GM18870 (cell line): ENCODE results near the gene CBLC.

ENCODE experiments used
- ATAC-seq: cut with Tn5 transposase; IDR thresholded peaks from one replicate; pipeline ENCODE4 v1.9.1; 2021; ENCODE audit warnings: moderate library complexity; ENCODE audit not compliant: unreplicated experiment

Gene CBLC

DNA sequence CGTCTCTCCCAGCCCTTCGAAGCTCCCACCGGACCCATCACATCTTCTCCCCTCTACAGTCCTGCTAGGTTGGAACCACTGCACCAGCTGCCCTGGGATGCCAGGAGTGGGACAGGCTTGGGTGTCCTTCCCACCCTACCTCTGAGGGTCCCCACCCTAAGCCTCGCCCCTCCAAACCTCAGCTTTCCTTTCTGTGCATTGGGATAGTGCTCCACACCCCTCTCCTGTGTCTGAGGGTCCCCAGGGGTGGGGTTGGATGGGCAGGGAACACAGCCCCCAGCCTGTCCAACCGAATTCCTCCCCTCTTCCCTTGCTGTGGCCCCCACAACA, 31.1 kb upstream of the CBLC start:
- ATAC-seq, result no peak

DNA sequence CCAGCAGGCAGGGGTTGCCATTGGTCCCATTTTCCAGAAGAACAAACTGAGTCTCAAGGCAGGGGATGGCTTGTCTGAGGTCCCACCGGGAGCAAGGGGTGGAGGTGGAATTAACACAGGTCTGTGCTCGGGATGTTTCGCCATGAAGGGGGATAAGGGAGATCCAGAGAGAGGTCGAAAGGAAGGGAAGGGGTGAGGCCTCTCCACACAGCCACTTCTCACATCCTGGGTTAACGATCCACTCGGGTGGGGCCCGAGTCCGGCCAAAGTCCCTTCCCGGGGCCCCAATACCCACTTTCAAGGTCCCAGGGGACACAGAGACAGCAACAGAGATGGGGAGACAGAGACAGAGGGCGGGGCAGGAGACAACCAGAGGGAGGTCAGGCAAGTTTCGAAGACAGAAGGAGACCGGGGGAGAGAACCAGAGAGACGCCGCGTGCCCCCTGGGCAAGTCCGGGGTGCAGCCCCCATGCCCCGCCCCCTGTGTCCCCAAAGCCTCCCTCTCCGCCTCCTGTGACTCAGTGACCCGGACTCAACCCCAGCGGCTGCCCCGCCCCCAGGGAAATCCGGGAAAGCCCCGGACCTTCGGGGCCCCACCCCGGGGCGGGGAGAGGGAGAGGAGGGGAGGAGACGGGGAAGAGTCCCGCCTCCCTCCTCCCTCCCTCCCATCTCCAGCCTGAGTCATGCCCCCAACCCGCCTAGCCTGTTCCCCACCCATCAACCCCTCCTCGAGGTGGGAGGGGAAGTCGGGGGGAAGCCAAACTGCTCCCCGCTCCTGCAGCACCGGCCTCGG, 30.5 kb upstream of the CBLC start:
- no peak for ATAC-seq

DNA sequence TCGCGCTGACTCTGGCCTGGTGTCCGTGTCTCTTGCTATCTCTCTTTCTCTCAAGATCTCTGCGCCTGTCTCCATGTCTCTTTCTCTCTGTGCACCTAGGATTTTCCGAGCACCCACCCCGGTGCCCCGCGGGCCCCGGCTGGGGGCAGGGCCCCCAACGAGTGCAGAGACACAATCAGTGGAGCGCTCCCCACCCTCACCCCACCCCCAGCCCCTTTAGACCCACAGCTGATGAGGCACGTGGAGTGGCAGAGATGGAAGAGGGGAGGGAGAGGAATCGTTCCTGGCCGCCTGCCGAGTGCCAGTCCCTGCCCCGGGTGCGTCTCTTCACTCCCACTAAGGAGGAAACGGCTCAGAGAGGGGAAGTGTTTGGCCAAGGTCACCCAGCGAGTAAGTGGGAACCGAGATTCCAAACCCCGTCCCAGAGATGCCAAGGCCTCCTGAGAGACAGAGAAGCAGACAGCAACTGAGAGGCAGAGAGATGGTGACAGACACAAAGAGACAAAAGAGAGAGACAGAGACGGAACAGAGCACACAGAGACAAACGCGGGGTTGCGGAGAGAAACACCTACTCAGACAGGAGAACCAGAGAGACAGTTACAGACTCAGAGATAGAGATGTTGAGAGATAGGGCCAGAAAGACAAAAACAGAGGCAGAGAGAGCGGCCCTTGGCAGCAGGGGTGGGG, 29.8 kb upstream of the CBLC start:
- no peak for ATAC-seq

DNA sequence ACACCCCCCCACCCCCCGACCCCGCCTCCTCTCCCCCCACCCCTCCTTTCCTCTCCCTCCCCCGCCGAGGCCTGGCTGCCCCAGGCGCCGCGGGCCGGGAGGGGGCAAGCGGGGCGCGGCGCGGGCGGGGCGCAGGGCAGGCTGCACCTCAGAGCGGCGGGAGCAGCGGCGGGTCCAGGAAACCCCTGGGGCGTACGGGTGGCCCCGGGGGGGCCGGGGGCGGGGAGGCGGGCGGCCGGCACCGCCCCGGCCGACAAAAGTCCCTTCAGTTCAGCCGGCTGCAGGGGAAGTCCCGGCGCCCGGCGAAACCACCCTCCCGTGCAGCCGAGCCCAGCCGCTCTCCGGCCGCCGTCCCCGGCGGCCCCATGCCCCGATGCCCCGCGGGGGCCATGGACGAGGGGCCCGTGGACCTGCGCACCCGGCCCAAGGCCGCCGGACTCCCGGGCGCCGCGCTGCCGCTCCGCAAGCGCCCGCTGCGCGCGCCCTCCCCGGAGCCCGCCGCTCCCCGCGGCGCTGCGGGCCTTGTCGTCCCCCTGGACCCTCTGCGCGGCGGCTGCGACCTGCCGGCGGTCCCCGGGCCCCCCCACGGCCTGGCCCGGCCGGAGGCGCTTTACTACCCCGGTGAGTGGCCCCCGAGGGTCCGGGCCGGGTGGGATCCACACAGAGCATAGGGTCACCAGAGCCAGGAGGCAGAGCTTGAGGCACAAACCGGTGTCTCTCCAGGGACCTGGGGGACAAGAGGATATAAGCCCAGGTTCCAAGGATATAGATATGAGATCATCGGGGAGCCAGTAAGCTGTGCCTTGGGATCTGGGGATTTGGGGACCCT, 29.1 kb upstream of the CBLC start, which contains the start of gene BCL3:
BCL3 (plus strand) TSS at position 283 of the 829 bp plus-strand sequence; CDS start at position 366, 83 bp downstream.
- no peak for ATAC-seq

DNA sequence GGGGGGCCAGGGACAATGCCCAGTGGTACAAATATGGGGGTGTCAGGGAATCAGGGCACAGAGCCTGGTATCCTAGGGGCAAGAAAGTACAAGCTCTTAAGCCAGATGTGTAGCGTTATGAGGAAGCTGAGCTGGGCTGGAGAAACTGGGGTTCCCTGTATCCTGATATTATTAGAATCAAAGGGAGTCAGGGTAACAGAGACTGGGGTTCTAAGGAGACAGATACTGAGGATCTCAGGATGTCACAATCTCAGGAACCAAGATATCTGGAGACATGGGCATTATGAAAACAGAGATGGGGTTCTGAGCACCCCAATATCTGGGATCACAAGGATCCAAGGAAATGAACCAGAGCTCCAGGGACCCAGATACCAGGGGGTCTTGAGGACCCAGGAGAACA, 28.4 kb upstream of the CBLC start:
- no peak for ATAC-seq

DNA sequence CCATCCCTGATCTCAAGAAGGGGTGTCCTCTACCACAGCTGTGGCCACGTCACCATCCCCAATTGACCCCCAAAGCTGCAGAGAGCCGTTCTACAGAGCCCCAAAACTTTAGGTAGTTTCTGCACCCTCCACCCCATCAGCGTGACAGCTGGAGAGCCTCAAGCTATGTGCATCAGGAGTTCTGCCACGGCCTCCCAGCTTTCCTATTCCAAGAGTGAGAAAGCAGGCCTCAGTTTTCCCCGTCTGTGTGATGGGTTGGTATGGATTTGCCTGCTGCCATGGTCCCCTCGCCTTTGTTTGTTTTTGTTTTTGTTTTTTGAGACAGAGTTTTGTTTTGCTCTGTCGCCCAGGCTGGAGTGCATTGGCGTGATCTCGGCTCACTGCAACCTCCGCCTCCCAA, 27.7 kb upstream of the CBLC start:
- ATAC-seq, result no peak

DNA sequence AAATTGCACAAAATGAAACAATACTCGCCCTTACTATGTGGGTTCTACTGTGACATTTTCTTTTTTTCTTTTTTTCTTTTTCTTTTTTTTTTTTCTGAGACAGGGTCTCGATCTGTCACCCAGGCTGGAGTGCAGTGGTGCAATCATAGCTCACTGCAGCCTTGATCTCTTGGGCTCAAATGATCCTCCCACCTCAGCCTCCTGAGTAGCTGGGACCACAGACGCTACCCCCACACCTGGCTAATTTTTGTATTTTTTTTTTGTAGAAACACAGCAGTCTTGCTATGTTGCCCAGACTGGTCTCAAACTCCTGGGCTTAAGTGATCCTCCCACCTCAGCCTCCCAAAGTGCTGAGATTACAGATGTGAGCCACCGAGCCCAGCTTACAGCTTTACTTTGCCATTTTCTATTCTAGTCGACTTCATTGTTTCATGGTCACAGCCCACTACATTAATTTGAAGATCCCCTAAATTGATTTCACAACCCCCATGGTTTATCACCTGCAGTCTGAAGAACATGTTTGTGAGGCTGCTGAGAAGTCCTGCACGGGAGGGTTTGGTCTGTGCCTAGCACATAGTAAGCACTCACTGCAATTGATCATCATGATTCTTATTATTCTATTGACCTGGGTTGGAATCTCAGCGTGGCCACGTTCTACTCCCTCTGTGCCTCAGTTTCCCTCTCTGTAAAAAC, 25.4 kb upstream of the CBLC start:
- no peak for ATAC-seq

DNA sequence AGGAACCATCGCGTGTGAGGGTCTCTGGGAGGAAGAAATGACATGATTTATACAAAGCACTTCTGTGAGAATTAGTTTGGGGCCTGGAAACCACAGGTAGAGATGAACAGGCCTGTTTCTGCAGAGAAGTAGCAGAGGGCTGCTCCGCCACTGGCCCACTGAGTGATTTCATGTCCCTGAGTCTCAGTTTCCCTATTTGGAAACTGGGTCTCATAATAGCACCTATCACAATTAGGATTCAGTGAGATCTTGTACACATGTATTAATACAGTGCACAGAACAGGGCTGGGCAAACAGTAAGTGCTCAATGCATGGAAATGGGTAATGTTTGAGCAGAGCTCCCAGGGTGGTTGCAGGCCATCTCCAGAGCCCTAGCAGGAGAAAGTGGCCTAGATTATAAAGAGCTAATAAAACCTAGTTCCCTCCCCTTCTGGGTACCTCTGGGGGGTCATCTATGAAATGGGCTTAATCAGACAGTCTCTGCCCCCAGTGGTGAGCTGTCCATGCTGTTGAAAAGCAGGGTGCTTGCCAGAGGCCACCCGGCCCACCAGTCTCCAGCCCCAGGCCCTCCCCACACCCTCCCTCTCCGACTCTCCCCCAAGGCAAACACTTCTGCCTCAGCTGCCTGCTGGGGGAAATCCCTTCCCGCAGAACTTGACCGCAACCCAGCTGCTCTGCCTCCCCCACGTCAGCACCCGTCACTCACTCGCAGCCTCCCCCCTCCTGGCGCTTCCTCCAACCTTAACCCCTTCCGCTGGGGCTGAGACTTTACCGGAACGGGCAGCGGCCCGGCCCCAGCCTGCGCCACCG, 24.7 kb upstream of the CBLC start:
- peak; percentile 69 for ATAC-seq

DNA sequence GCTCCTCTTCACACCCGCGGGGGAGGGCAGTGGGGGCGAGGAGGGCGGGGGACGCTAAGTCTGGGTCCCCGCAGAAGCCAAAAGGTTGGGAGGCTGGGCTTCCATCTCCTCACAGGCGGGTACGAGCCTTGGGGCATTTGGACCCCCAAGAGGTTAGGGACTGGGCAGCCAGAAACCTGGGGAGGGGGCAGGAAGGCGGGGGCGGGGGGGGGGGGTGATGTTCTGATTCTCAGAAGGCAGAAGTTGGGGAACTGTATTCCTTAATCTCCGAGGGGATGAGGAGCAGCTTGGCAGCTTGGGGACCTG, 24.1 kb upstream of the CBLC start:
- no peak for ATAC-seq

DNA sequence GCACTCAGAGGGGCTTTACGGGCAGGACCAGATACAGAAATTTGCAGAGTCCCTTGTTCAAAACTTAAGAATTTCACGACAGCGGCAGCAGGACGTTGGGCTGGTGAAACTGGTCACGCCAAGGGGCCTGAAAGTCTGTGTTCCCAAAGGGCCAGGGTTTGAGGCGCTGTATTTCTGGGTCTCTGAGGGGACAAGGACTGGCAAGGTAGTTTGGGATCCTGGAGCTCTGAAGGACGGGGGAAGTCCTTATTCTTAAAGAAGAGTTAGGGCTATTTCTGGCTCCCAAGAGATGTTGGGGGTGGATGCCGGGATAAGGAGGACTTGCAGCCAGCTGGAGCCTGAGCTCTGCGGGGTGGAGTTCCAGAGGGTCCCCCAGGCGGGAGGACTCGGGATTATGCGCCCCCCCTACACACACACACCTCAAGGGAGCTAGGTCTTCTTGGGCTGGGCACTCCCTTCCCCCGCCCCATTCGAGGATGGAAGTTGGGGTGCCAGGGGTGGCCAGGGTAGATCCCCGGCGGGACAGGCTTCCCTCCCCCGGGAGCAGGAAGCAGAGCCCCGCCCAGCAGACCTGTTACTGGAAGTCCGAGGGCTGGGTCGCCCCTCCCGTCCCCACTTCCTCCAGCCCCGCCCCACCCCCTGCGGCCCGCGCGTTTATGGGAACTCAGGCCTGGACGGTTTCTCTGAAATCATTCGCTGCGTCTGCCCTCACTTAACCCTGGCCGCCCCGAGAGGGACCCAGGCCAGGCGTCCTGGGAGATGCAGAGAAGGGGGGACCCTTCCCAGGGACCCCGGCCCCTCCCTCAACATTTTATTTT, 23.5 kb upstream of the CBLC start:
- ATAC-seq, result no peak

DNA sequence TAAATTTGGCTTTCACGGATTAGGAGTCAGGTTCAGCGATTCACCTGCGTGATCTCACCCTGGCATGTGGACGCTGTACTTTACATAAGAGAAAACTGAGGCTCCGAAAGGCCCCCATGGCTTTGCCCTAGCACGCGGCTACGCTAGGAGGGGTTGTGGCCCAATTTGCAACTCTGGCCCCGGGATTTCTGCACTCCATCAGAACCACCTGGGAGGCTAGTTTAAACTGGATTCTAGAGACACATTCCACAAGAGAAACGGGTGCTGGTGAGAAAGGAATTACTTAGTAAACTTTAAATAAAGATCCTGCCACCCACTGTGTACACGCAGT, 23.0 kb upstream of the CBLC start:
- no peak for ATAC-seq

DNA sequence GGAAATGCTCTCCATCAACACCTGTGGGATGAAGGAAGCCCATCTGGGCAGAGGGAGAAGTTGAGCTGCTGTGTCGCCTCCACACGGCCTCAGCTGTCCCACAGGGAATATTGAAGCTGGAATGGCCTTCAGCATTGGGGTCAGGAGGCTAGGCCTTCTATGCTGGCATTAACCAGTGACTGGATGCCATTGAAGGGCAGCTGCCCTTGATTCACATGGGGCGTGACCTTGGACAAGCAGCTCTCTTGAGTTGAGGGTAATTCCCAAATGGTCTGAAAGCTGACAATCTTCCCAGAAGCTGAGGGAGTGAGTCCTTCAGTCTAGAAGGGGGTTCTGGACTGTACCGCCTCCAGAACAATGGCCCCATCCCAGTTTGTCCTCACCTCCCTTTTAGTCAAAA, 22.5 kb upstream of the CBLC start:
- ATAC-seq, result no peak

DNA sequence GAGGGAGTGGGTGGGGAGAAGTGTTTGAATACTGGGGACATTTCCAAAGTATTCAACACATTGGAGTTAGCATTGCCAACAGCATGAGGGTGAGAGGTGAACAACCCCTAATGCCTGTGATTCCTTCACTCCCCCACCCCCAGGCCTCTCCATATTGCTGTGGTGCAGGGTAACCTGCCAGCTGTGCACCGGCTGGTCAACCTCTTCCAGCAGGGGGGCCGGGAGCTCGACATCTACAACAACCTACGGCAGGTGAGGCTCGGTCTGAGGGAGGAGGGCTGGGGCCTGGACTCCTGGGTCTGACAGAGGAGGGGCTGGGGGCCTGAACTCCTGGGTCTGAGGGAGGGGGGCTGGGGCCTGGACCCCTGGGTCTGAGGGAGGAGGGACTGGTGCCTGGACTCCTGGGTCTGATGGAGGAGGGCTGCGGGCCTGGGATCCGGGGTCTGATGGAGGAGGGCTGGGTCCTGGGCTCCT, 21.6 kb upstream of the CBLC start:
- no peak for ATAC-seq

DNA sequence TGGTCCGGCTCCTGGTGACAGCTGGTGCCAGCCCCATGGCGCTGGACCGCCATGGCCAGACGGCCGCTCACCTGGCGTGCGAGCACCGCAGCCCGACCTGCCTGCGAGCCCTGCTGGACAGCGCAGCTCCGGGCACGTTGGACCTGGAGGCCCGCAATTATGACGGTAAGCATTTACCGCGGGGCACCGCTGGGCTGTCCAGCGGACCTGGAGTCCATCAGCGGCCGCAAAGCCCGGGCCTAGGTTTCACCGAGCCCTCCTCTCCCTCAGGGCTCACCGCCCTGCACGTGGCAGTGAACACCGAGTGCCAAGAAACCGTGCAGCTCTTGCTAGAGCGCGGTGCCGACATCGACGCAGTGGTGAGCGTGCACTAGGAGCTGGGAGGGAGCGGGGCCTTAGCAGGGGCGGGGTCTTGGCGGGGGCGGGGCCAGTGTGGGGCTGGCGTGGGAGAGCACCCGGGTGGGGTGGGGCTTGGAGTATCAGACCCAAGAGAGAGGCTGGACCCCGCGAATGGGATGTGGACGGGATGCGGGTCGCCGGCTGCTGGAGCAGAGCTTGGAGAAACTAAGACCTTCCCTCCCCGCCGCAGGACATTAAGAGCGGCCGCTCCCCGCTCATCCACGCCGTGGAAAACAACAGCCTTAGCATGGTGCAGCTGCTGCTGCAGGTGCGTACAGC, 20.5 kb upstream of the CBLC start:
- ATAC-seq, result no peak

DNA sequence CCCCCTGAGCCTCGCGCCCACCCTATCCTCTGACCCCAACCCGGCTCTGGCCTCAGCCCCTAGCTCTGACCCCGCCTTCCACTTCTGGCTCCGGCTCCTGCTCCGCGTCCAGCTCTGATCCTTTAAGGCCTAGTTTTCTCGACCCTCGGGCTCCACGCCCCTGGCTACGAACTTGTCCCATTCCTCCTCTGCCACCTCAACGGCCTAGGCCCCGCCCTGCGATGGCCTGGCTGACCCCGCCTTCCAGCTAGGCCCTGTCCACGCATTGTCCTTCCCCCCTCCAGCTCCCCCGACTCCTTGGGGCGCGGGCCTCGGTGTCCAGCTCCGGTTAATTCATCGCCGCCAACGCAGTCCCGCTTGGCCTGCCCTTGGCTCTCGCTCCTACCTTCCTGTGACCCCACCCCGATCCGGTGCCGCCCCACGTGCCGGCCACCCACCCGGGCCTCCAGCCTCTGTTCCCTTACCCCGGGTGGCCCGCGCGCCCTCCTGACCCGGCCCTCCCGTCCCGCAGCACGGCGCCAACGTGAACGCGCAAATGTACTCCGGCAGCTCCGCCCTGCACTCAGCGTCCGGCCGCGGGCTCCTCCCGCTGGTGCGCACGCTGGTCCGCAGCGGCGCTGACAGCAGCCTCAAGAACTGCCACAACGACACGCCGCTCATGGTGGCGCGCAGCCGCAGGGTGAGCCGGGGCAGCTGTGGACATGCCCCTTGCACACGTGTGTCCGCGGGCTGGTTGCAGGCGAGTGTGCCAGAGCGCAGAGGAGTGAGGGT, 19.8 kb upstream of the CBLC start:
- no peak for ATAC-seq

DNA sequence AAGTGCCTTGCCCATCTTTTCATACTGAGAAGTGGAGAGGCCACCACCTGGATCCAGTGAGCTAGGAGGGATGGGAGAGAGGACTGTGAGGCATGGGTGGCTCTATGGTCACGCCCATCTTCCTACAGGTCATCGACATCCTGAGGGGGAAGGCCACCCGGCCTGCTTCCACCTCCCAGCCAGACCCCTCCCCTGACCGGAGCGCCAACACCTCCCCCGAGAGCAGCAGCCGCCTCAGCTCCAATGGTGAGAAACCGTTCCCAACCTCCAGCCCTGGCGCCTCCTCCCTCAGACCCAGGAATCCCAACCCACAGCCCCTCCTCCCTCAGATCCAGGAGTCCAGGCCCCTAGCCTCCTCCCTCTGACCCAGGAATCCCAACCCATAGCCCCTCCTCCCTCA, 19.1 kb upstream of the CBLC start:
- no peak for ATAC-seq

DNA sequence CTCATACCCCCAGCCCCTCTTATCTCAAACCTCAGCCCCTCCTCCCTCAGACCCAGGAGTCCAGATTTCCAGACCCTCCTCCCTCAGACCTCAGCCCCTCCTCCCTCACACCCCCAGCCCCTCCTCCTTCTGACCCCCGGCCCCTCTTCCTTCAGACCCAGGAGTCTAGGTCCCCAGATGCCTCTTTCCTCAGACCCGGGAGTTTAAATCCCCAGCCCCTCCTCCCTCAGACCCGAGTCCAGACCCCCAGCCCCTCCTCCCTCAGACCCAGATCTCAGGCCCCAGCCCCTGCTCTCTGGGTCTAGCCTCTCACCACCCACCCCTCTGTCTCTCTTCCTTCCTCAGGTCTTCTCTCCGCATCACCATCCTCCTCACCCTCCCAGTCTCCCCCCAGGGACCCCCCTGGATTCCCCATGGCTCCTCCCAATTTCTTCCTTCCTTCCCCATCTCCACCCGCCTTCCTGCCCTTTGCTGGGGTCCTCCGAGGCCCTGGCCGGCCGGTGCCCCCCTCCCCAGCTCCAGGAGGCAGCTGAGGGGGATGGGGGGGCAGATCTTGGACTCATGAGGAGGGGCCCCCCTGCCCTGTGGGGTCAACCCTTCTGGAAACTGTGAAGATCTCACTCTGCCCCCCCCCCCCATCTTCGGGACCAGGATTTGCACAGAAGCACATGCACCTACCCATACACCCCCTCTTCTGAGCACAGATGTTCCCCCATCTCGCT, 18.4 kb upstream of the CBLC start:
- ATAC-seq, result no peak

DNA sequence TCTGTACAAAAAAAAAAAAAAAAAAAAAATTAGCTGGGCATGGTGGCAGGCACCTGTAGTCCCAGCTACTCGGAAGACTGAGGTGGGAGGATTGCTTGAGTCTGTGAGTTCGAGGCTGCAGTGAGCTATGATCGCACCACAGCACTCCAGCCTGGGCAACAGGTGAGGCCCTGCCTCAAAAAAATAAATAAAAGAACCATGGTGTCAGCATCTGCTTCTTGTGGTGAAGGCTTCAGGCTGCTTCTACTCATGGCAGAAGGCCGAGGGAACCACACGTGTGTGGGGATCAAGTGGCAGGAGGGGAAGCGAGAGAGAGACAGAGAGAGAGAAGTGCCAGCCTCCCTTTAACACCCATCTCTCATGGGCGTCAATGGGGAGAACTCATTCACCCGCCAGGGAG, 15.7 kb upstream of the CBLC start:
- ATAC-seq, result no peak
